Activated CD4-positive, CD25-positive, alpha-beta regulatory T cell treated with anti-CD3 and anti-CD28 coated beads, Interleukin-2, amount 50 U/mL, for 72 hours (primary cell): ENCODE data around the gene INPP4B.
A peak's percentile ranks its signal among the peaks of the same experiment; 100 is the strongest.

ENCODE experiments used
- DNase-seq: peaks from one replicate; pipeline ENCODE4 v3.0.0; 2021

Gene INPP4B

DNA sequence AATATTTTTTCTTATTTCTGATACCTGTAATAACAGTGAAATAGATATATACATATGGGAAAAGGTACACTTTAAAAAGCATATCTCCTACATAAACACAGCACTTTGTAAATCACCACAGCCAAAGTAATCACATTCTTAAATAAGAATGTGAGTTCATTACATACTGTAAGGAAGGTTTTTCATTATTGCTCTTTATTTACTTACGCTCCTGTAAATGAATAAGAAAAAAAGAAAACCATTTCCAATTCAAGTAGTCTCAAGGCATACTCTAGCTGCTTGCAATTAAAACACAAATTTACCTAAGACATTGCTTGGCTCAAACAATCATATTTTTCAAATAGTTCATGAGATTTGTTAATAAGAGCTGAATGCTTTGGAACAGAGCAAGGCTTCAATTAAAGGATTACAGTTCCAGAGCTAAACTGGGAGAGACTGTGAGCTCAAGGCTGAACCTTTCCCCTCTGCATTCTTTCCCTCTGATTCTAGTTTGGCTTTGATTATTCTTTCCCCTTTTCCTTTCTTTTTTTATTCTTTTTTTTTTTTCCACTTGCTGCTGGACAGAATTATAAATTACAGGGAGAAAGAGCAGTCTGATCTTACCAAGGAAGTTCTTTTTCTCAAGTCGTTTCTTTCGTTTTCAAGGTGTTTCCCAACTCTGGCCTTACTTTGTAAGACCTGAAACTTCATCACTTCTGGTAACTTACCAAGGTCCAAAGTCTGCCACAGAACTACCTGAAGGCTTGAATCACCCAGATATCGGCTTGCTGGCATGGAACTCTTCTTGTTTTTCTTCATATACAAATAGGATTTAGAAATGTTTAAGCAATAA is 278.3 kb downstream of the INPP4B start:
- DNase-seq: no peak

DNA sequence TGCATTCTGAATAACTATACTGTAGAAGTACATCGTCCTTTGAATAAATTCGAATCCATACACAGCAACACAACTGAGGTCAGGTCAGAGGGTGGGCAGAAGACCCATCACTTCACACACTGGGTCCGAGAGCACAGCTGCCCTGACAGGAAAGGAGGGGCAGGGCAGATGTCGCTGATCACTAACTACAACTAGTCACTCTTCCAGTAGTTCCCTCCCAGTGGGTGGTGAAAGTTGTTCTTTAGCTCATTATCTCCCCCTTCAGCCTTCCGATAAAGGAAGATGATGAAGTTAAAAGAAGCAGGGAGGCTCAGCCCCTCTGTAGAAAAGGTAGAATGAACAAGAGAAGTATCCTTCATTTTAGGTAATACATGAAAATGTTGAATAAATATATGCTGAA is 278.9 kb downstream of the INPP4B start:
- peak; percentile 38 for DNase-seq

GRCh38 chr4:142566777-142567176 is 279.3 kb downstream of the INPP4B start:
- DNase-seq: no peak

- no peak for DNase-seq
Observed at GRCh38 chr4:142566243-142566642, 279.9 kb downstream of the INPP4B start.

- DNase-seq: no peak
Observed at GRCh38 chr4:142565771-142566170, 280.3 kb downstream of the INPP4B start.

DNA sequence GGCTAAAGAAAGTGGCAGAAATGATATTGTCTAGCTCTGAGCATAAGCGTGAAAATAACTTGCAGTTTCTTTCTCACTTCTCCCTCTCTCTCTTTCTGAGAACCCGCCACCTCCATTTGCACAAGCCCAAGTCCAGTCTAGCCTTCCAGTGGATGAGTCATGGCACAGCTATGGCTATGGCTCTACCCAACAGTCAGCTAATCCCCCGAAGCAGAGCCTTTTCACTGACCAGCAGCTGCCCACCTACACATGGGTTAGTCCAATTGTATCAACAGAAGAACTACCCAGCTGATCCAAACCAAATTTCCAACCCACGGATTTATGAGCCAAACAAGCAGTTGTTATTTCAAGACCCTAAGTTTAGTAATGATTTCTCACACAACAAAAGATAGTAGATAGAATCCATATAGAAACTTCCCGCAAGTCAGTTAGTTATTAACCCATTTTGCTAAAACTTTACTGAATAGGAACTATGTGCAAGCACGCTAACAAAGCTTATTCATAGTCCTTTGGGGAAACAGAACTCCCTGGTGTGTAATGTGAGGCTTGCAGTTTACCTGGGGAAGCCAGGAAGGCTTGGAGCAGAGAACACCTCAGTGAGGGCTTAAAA is 282.3 kb downstream of the INPP4B start:
- DNase-seq: no peak

DNA sequence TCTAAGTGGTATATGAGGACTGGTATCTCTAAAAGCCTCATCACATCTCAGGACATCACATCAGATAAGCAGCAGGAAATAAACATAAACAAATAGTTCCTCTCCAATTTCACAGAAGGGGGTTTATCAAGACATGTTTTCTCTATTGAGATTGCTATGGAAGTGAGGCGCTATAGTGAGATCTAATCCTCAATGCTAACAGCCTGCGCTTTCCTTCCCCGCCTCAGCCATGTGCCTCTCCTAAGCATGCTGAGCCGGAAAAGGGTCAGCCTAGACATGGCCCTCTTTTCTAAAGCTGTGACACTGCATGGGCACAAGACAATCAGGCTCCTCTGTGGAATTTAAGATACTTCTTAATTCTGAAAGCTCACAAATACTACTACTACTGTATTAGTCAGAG is 286.1 kb downstream of the INPP4B start:
- DNase-seq: no peak

DNA sequence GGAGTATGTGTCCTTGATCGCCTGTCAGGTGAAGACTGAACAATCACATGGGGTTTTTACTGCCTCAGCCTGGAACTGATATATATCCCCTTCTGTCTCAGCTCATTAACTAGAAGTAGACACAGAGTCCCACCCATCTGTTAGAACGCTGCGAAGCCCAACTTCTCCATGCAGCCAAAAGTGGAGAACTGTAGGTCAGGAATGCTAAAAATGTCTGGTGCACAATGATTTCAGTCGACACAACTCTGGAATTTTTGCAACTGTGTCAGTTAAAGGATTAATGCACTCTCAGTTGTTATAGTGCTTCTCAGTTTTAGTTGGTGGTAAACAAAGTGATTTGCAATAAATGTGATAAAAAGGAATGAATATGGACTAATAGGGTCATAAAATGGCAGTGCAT is 287.2 kb downstream of the INPP4B start:
- DNase-seq: no peak

- DNase-seq: no peak
Observed at GRCh38 chr4:142557239-142557801, 288.8 kb downstream of the INPP4B start.

GRCh38 chr4:142556570-142557238 is 289.4 kb downstream of the INPP4B start:
- DNase-seq: no peak

- DNase-seq: no peak
Observed at GRCh38 chr4:142556048-142556447, 290.1 kb downstream of the INPP4B start.

- DNase-seq: no peak
Observed at GRCh38 chr4:142554412-142554811, 291.7 kb downstream of the INPP4B start.

GRCh38 chr4:142551517-142552305 is 294.4 kb downstream of the INPP4B start:
- DNase-seq: no peak

DNA sequence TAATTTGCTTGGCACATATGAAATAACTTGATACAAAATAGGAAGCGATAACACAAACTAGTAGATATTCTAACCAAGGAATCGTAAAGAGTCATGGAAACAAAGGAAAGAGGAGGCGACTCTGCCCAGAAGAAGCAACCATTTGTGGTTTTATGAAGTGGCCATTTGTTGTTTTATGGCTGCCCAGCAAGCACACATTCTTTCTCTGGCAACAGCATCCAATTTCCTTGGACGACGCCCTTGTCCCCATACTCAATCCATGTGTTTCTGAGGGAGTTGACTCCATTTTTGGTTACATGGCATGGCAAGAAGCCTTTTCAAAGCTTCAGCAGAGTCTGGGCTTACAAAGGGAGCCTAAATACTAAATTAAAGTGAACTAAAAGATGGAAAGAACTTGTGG is 295.1 kb downstream of the INPP4B start:
- no peak for DNase-seq

DNA sequence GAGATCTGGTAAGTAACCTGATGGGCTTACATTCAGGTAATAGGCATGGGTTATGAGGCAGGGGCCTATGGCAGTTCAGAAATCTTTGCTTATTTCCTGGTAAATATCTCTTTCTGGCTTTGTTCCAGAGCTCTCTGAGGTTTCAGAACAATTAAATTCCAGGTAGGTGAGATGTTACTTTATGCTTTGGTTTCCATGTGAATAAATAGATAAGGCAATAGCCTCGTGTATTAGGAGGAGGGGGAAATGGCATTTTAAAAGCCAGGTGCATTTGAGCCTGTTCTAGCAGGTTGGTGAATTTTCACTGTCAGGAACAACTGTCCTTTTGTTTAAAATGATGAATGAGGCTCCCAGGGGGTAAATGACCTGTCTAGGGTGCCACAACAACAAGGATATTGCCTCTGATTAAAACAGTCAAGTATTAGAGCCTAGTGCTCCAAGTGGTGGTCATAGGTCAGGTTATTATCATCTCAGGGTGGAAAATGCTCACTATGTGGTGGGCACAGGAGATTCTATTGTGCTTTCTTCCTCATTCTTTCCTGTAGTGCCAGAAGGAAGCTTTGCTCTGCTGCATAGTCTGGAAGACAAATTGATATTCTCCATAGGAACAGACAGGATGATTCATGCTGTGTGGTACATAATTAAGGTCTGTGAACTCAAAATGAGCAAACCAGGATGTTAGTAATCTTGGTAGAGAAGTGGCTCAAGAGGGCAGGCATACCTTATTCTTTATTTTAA is 296.2 kb downstream of the INPP4B start:
- DNase-seq: no peak

- no peak for DNase-seq
Observed at GRCh38 chr4:142549248-142549647, 296.9 kb downstream of the INPP4B start.

GRCh38 chr4:142548491-142548890 is 297.6 kb downstream of the INPP4B start:
- DNase-seq: no peak

DNA sequence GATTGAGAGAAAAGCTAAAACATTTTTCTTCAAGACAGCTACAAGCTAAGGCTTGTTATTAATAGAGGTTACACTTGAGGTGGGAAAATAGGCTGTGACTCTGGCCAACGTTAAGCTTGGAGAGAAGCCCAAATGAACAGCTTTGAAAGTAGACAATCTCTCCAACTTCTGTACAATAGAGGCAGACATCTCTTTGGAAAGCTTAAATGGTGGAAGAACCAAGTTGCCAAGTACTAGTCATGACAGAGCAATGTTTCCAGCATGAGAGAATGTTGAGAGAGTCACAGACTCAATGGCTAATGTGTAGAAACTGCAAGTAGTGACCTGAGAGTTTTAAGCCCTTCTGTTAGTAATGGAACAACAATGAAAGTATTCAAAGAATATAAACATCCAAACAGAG is 298.1 kb downstream of the INPP4B start:
- no peak for DNase-seq

DNA sequence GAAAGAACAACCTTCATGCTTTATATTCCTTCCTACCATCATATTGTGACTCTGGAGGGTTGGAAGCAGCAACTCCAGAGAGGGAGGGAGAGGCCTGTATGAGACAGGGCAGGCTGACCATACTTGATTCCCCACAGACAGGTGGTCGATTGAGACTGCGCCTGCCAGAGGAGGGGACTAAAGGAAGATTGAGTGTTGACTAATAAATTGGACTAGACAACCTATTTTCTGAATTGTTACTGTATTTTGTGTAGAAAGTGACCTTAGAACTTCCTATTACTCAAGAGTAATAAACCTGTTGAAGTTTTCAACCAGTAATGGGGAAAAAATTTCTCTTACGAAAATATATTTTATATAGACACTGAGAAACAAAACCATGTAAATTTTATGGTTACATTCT is 301.5 kb downstream of the INPP4B start:
- DNase-seq: no peak

- no peak for DNase-seq
Observed at GRCh38 chr4:142544039-142544438, 302.1 kb downstream of the INPP4B start.

GRCh38 chr4:142540483-142540804 is 305.7 kb downstream of the INPP4B start:
- no peak for DNase-seq

DNA sequence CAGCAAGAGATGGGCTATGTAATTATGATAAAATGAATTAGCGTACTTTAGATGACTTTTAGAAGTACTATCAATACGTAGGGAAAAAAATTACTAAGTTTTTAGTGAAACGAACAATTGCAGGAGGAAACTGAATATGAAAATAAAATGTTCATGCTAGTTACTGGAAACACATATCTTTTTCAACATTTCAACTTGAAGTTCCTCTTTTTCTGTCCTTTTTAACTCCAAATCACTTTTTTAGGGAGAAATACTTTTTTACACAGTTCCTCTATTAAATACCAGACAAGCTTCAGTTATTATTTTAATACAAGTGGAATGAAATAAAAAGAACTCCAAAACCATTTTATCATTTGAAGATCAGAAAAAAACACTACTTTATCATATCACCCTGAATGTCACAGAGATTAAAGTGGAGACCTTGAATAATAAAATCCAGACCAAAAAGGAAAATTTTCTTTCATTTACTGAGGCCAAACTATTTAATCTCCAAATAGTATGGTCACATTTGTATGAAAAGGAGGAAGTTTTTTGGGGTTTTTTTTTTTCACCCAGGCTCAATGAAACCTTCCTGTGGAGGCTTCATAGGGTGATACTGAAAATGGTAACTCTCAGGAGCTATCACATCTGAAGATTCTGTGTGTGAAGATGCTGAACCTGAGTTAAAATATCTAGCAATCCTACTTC is 306.2 kb downstream of the INPP4B start:
- no peak for DNase-seq
